ENCODE data around the gene SRL. TPM values are rescaled to one million over a fixed set of nuclear protein-coding genes. Genes with fewer than 3 reads are reported as not detected.

Gene SRL
- total and polyA plus RNA-seq, 2 of the 13 experiments (the other 11 are each of a cell fraction or from before 2014, with no cell fraction given) = 0.05 TPM; not detected in 1

- BruUV-seq (replicated peaks) = no TSS peak
- no peak overlapping the region for H3K4me2 ChIP-seq (ENCODE audit: low read depth, low read length)
- no peak overlapping the region for H3K27ac ChIP-seq (ENCODE audit: extremely low read length, insufficient read depth, low read length)
- in situ Hi-C loops (cut with HindIII; ENCODE audit: extremely low pct_ligation_motif_present, low pct_unique_long_range_greater_than_20kb) = no loop called here
- no peaks in the 10 kb centered on the region for H3K27me3 ChIP-seq (ENCODE audit: control insufficient read depth in 1 of 2, insufficient read depth in 2 of 2, low read length in 2 of 2)
- TF ChIP-seq ZNF557 (CRISPR knock-in tag; IDR thresholded peaks at IDR 0.05) (no peak), ZNF567 (CRISPR knock-in tag; IDR thresholded peaks at IDR 0.05; ENCODE audit: borderline replicate concordance) (no peak), ELK4 (CRISPR knock-in tag; IDR thresholded peaks at IDR 0.05; ENCODE audit: borderline replicate concordance) (no peak), ZNF749 (CRISPR knock-in tag; IDR thresholded peaks at IDR 0.05; ENCODE audit: borderline replicate concordance) (no peak), NFE2 (CRISPR knock-in tag; IDR thresholded peaks at IDR 0.05) (no peak), KDM1A (CRISPR knock-in tag; IDR thresholded peaks at IDR 0.05) (no peak), ZBTB21 (CRISPR knock-in tag; IDR thresholded peaks at IDR 0.05) (no peak), ZFY (CRISPR knock-in tag; IDR thresholded peaks at IDR 0.05) (no peak), ZMYM3 (CRISPR knock-in tag; IDR thresholded peaks at IDR 0.05) (no peak)
- TF ChIP-seq, protein P1, sequence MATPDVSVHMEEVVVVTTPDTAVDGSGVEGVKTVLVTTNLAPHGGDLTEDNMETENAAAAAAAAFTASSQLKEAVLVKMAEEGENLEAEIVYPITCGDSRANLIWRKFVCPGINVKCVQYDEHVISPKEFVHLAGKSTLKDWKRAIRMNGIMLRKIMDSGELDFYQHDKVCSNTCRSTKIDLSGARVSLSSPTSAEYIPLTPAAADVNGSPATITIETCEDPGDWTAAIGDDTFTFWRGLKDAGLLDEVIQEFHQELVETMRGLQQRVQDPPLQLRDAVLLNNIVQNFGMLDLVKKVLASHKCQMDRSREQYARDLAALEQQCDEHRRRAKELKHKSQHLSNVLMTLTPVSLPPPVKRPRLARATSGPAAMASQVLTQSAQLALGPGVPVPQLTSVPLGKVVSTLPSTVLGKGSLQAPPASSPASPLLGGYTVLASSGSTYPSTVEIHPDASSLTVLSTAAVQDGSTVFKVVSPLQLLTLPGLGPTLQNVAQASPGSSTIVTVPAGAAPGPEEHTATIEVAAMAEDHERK (CRISPR knock-in tag; IDR thresholded peaks at IDR 0.05; ENCODE audit: low read depth) = no peak
- TF ChIP-seq, protein P2, sequence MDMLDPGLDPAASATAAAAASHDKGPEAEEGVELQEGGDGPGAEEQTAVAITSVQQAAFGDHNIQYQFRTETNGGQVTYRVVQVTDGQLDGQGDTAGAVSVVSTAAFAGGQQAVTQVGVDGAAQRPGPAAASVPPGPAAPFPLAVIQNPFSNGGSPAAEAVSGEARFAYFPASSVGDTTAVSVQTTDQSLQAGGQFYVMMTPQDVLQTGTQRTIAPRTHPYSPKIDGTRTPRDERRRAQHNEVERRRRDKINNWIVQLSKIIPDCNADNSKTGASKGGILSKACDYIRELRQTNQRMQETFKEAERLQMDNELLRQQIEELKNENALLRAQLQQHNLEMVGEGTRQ (IDR thresholded peaks at IDR 0.05; ENCODE audit: low read depth, low read length) = no peak
- TF ChIP-seq, protein P2 (CRISPR knock-in tag; IDR thresholded peaks at IDR 0.05; ENCODE audit: borderline replicate concordance) = no peak
- TF ChIP-seq, protein P3, sequence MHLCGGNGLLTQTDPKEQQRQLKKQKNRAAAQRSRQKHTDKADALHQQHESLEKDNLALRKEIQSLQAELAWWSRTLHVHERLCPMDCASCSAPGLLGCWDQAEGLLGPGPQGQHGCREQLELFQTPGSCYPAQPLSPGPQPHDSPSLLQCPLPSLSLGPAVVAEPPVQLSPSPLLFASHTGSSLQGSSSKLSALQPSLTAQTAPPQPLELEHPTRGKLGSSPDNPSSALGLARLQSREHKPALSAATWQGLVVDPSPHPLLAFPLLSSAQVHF (CRISPR knock-in tag; IDR thresholded peaks at IDR 0.05) = no peak
- peaks cover 29% of the 10 kb centered on the region for H3K4me1 ChIP-seq (ENCODE audit: insufficient read depth, low read length)
- ATAC-seq (peak; percentile 5; the same call in 1 of the 3 replicates), FAIRE-seq (no peak), DNase-seq (ENCODE audit: low spot score) (no peak)
- ChIA-PET CTCF (ENCODE audit: low intra/inter-chr PET ratio, low total read pairs) (no interaction called here), POLR2A (no interaction called here)
- no peak overlapping the region for H2AFZ ChIP-seq (ENCODE audit: low read length)
- 100% methylated on average over 2 of the region's 5 CpGs for WGBS (ENCODE audit: low lambda C conversion rate)
- intact Hi-C loops (cut with micrococcal nuclease; ENCODE audit: unreplicated experiment) = no loop called here
- H3K9me3 ChIP-seq (ENCODE audit: low read length) = no peaks in the 10 kb centered on the region
- H4K20me1 ChIP-seq (ENCODE audit: insufficient read depth, low read length) = no peaks in the 10 kb centered on the region; the same call in 1 of the 2 replicates
- H3K4me3 ChIP-seq (replicated peaks in 1 of 3; ENCODE audit: insufficient read depth in 1 of 3, low read depth in 2 of 3, low read length in 3 of 3) = no peak overlapping the region
- peaks cover 13 to 30% of the 10 kb centered on the region in 2 experiments for H3K36me3 ChIP-seq (replicated peaks in 1 of 2; ENCODE audit: control insufficient read depth in 1 of 2, insufficient read depth in 2 of 2, low read length in 2 of 2)
- H3K9ac ChIP-seq (ENCODE audit: insufficient read depth, low read depth, low read length) = no peak overlapping the region
- peaks cover 32% of the 10 kb centered on the region for H3K79me2 ChIP-seq (ENCODE audit: insufficient read depth, low read length)
These were observed 22.7 kb upstream of the SRL start for GRCh38 chr16:4264546-4264945.

Measured in HepG2 (cell line).